Neuronal stem cell (in vitro differentiated cells): ENCODE measurements around the gene ACTL10.

ENCODE experiments used
- DNase-seq: peaks from one replicate; pipeline ENCODE4 v3.0.0-alpha.2; 2013; ENCODE audit warnings: low spot score
- H2AFZ ChIP-seq: one replicate; pipeline ENCODE4 v1.6.1; 2013; ENCODE audit warnings: mild to moderate bottlenecking, low read length, inconsistent platforms
- H2AK5ac ChIP-seq: 2 replicates; pipeline ENCODE4 v1.6.1; 2013; ENCODE audit warnings: low read depth, mild to moderate bottlenecking, inconsistent platforms, low read length, moderate library complexity, mixed read lengths
- H2BK120ac ChIP-seq: 2 replicates; pipeline ENCODE4 v1.6.1; 2013; ENCODE audit warnings: low read depth, mild to moderate bottlenecking, inconsistent platforms, low read length, moderate library complexity, mixed read lengths
- H2BK12ac ChIP-seq: one replicate; pipeline ENCODE4 v1.6.1; 2013; ENCODE audit warnings: low read length, inconsistent platforms
- H2BK15ac ChIP-seq: 2 replicates; pipeline ENCODE4 v1.6.1; 2013; ENCODE audit warnings: mild to moderate bottlenecking, low read length, inconsistent platforms, mixed read lengths
- H2BK5ac ChIP-seq: one replicate; pipeline ENCODE4 v1.6.1; 2013; ENCODE audit warnings: inconsistent platforms, mild to moderate bottlenecking, low read length, moderate library complexity
- H3K14ac ChIP-seq: one replicate; pipeline ENCODE4 v1.6.1; 2013; ENCODE audit warnings: low read length, inconsistent platforms
- H3K18ac ChIP-seq: 2 replicates; pipeline ENCODE4 v1.6.1; 2013; ENCODE audit warnings: low read length, inconsistent platforms
- H3K23ac ChIP-seq: 2 replicates; pipeline ENCODE4 v1.6.1; 2013; ENCODE audit warnings: low read depth, mild to moderate bottlenecking, mixed read lengths, low read length, inconsistent platforms; ENCODE audit not compliant: poor library complexity
- H3K27ac ChIP-seq: replicated peaks from 3 replicates; pipeline ENCODE4 v1.5.1; 2013; ENCODE audit warnings: low read length, inconsistent platforms
- H3K27me3 ChIP-seq, 3 experiments: 2 replicates each; pipeline ENCODE4 v1.6.1; 2013; ENCODE audit warnings: low read length in 3 of 3, mild to moderate bottlenecking in 2 of 3, inconsistent platforms in 1 of 3, low read depth in 1 of 3, mixed read lengths in 1 of 3, moderate library complexity in 1 of 3; ENCODE audit not compliant: control insufficient read depth in 3 of 3, insufficient read depth in 3 of 3
- H3K36me3 ChIP-seq, 2 donors: replicated peaks in 1 of 2; 2 replicates each; pipeline ENCODE4 v1.6.1; 2013; ENCODE audit warnings: low read length in 2 of 2; ENCODE audit not compliant: control insufficient read depth in 2 of 2, insufficient read depth in 2 of 2
- H3K4ac ChIP-seq: 2 replicates; pipeline ENCODE4 v1.6.1; 2013; ENCODE audit warnings: inconsistent platforms, mild to moderate bottlenecking, low read length, moderate library complexity
- H3K4me1 ChIP-seq, 2 donors: 1 replicate in 1 of 2; 2 replicates in 1 of 2; pipeline ENCODE4 v1.6.1; 2013; ENCODE audit warnings: low read length in 2 of 2, low read depth in 1 of 2; ENCODE audit not compliant: control insufficient read depth in 2 of 2, insufficient read depth in 1 of 2
- H3K4me2 ChIP-seq: one replicate; pipeline ENCODE4 v1.6.1; 2013; ENCODE audit warnings: mild to moderate bottlenecking, low read length, inconsistent platforms; ENCODE audit not compliant: insufficient read depth, poor library complexity, severe bottlenecking
- H3K4me3 ChIP-seq, 2 donors: 2 replicates each; pipeline ENCODE4 v1.5.1; 2013; ENCODE audit warnings: low read length in 2 of 2, mild to moderate bottlenecking in 2 of 2, inconsistent platforms in 1 of 2, moderate library complexity in 1 of 2
- H3K79me1 ChIP-seq: one replicate; pipeline ENCODE4 v1.6.1; 2013; ENCODE audit warnings: low read depth, mild to moderate bottlenecking, inconsistent platforms, low read length, moderate library complexity
- H3K9ac ChIP-seq: one replicate; pipeline ENCODE4 v1.6.1; 2013; ENCODE audit warnings: mild to moderate bottlenecking, low read depth, low read length, inconsistent platforms; ENCODE audit not compliant: poor library complexity
- H3K9me3 ChIP-seq, 2 donors: replicated peaks in 1 of 2; 2 replicates each; pipeline versions ENCODE3 to v1.6.1; 2013; ENCODE audit warnings: low read length in 2 of 2, mild to moderate bottlenecking in 2 of 2, inconsistent platforms in 1 of 2, low read depth in 1 of 2, mixed read lengths in 1 of 2, moderate library complexity in 1 of 2; ENCODE audit not compliant: control insufficient read depth in 2 of 2, insufficient read depth in 1 of 2
- H4K8ac ChIP-seq: one replicate; pipeline ENCODE4 v1.6.1; 2013; ENCODE audit warnings: low read depth, mild to moderate bottlenecking, inconsistent platforms, low read length, moderate library complexity
- H4K91ac ChIP-seq: one replicate; pipeline ENCODE4 v1.6.1; 2013; ENCODE audit warnings: low read length, low read depth, mild to moderate bottlenecking, inconsistent platforms; ENCODE audit not compliant: poor library complexity
- WGBS, 2 donors: extraction: QIAGEN DNeasy Blood & Tissue Kit; methylation state at CpG; one replicate each; pipeline ENCODE4 v1.1.7; 2013; ENCODE audit warnings: missing lambda C conversion rate in 2 of 2, mixed read lengths in 1 of 2; ENCODE audit not compliant: insufficient read length in 2 of 2, insufficient replicate concordance in 1 of 2; ENCODE audit errors: extremely low coverage in 2 of 2; 5-methylcytosine and 5-hydroxymethylcytosine counted together

Gene ACTL10

DNA sequence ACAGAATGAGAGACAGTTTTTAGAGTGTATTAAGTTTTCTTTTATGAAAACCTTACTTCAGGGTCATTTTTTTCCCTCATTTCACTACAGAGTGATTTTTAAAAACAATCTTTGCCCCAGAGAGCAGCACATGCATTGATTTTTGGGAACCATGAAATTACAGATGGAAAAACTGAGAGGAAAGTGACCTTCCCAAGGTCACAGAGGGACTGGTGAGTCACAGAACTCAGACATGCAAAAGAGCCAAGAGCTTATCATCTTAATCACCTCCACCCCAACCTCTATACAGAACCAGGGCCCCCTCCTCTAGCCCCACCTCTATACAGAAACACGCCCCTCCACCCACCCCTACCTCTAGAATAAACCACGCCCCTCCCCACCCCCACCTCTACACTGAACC, 42.7 kb downstream of the ACTL10 start:
- H3K36me3 ChIP-seq = no peaks in the 10 kb centered on the region
- DNase-seq = no peak
- H4K91ac ChIP-seq = no peak overlapping the region
- H3K27ac ChIP-seq = no peak overlapping the region
- WGBS, 2 donors = no CpG with 5 or more reads among the region's 2 CpGs
- H4K8ac ChIP-seq = no peak overlapping the region
- no peak overlapping the region for H2BK15ac ChIP-seq
- no peak overlapping the region for H3K9ac ChIP-seq
- no peak overlapping the region for H3K23ac ChIP-seq
- H2BK12ac ChIP-seq = no peak overlapping the region
- peaks cover 0 to 17% (median 0%) of the 10 kb centered on the region in 3 experiments for H3K27me3 ChIP-seq
- no peak overlapping the region for H3K4ac ChIP-seq
- H3K79me1 ChIP-seq = no peaks in the 10 kb centered on the region
- no peak overlapping the region for H2BK5ac ChIP-seq
- no peak overlapping the region for H3K14ac ChIP-seq
- H2AK5ac ChIP-seq = no peak overlapping the region
- no peak overlapping the region for H3K4me2 ChIP-seq
- no peak overlapping the region for H3K18ac ChIP-seq
- H2BK120ac ChIP-seq = no peak overlapping the region
- no peak overlapping the region for H3K4me3 ChIP-seq
- H3K9me3 ChIP-seq = no peaks in the 10 kb centered on the region
- H3K4me1 ChIP-seq = no peaks in the 10 kb centered on the region
- H2AFZ ChIP-seq = no peak overlapping the region

GRCh38 chr20:33709905-33710541, 43.3 kb downstream of the ACTL10 start:
- no peak overlapping the region for H2BK15ac ChIP-seq
- peaks cover 0 to 17% (median 0%) of the 10 kb centered on the region in 3 experiments for H3K27me3 ChIP-seq
- H3K4me1 ChIP-seq = no peaks in the 10 kb centered on the region
- no peaks in the 10 kb centered on the region for H3K36me3 ChIP-seq
- H2AFZ ChIP-seq = no peak overlapping the region
- H3K23ac ChIP-seq = no peak overlapping the region
- no peak overlapping the region for H3K4me3 ChIP-seq
- H3K4me2 ChIP-seq = no peak overlapping the region
- H3K14ac ChIP-seq = no peak overlapping the region
- no peak overlapping the region for H4K91ac ChIP-seq
- no peaks in the 10 kb centered on the region for H3K9me3 ChIP-seq
- H3K27ac ChIP-seq = no peak overlapping the region
- WGBS, 2 donors = 100% methylated on average over 7 of the region's 16 CpGs; no CpG with 5 or more reads in 1 of the 2 donors
- no peak overlapping the region for H2AK5ac ChIP-seq
- H3K9ac ChIP-seq = no peak overlapping the region
- H2BK5ac ChIP-seq = no peak overlapping the region
- no peak overlapping the region for H2BK120ac ChIP-seq
- H3K4ac ChIP-seq = no peak overlapping the region
- H4K8ac ChIP-seq = no peak overlapping the region
- no peak for DNase-seq
- H3K79me1 ChIP-seq = no peaks in the 10 kb centered on the region
- H3K18ac ChIP-seq = no peak overlapping the region
- H2BK12ac ChIP-seq = no peak overlapping the region

DNA sequence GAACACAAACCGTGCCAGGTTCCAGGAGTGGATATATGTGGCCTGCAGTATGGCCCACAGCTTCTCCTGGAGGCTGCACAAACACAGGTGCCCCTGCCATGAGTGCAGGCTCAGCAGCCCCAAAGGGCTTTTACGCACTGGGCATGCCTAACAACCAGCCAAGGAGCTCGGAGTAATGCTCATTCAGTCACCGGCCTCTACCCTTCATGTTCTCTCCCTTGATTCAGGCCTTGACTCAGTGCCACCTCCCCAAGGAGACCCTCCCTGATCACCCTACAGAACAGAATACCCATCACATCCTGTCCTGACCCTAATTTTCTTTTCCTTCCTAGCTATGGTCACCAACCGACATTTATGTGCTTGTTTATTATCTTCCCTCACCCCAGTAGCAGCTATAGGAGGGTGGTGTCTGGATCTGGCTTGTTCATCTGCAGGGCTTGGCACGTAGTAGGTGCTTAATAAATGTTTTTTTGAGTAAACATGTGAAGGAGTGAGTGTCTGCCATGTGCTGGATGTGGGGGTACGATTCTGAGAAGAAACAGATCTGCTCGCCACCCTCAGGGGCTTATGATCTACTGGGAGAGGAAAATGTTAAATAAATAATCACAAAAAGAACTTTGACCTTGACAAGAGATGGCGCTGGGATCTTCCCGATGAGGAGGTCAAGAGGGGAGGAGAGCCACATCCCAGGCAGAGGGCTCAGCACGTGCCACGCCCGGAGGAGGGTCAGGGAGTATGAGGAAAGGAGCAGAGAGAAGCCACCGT, 44.1 kb downstream of the ACTL10 start:
- H2BK120ac ChIP-seq = no peak overlapping the region
- no peak overlapping the region for H3K14ac ChIP-seq
- no peaks in the 10 kb centered on the region for H3K36me3 ChIP-seq
- no peak overlapping the region for H2BK5ac ChIP-seq
- H2BK15ac ChIP-seq = no peak overlapping the region
- H3K4me3 ChIP-seq = no peak overlapping the region
- H3K9ac ChIP-seq = no peak overlapping the region
- H4K91ac ChIP-seq = no peak overlapping the region
- H4K8ac ChIP-seq = no peak overlapping the region
- no peak overlapping the region for H3K4me2 ChIP-seq
- H2BK12ac ChIP-seq = no peak overlapping the region
- H3K9me3 ChIP-seq = no peaks in the 10 kb centered on the region
- WGBS, 2 donors = no CpG with 5 or more reads among the region's 14 CpGs
- H3K18ac ChIP-seq = no peak overlapping the region
- no peak overlapping the region for H3K27ac ChIP-seq
- peaks cover 0 to 17% (median 0%) of the 10 kb centered on the region in 3 experiments for H3K27me3 ChIP-seq
- no peaks in the 10 kb centered on the region for H3K4me1 ChIP-seq
- no peak overlapping the region for H2AK5ac ChIP-seq
- no peak overlapping the region for H3K23ac ChIP-seq
- DNase-seq = no peak
- H2AFZ ChIP-seq = no peak overlapping the region
- no peaks in the 10 kb centered on the region for H3K79me1 ChIP-seq
- no peak overlapping the region for H3K4ac ChIP-seq

GRCh38 chr20:33711446-33711738, 44.6 kb downstream of the ACTL10 start:
- Histone ChIP-seq H3K18ac (no peak overlapping the region), H2AFZ (no peak overlapping the region), H3K23ac (no peak overlapping the region), H2BK5ac (no peak overlapping the region), H3K4me3 (no peak overlapping the region), H3K4ac (no peak overlapping the region), H3K4me2 (no peak overlapping the region), H2AK5ac (no peak overlapping the region), H3K79me1 (no peaks in the 10 kb centered on the region), H4K8ac (no peak overlapping the region), H3K27me3 (peaks cover 0 to 19% (median 0%) of the 10 kb centered on the region in 3 experiments), H2BK15ac (no peak overlapping the region), H2BK120ac (no peak overlapping the region), H3K27ac (no peak overlapping the region), H2BK12ac (no peak overlapping the region), H4K91ac (no peak overlapping the region), H3K36me3 (no peaks in the 10 kb centered on the region), H3K4me1 (no peaks in the 10 kb centered on the region), H3K9ac (no peak overlapping the region), H3K9me3 (no peaks in the 10 kb centered on the region), H3K14ac (no peak overlapping the region)
- DNase-seq = no peak
- no CpG with 5 or more reads among the region's 1 CpG for WGBS, 2 donors
